T-helper 1 cell treated with Interleukin-12 subunit alpha and Interleukin-12 subunit beta and Interleukin-4 antibody, amounts not matched to agents 30 ng/mL and 1 ng/mL, for 36 hours (primary cell): ENCODE results near the gene VAMP7. TPM values are rescaled to one million over a fixed set of nuclear protein-coding genes. Genes with fewer than 3 reads are reported as not detected.

Experiments
- intact Hi-C: fragments of 100-400 bp; cut with micrococcal nuclease; formaldehyde crosslinking; loops from one replicate; pipeline ENCODE4 v1.15.1; 2024
- total RNA-seq: library from RNA; stranded (reverse); gene quantifications from 2 replicates; pipeline ENCODE4 v1.2.3, GENCODE V29; 2022

Gene VAMP7
- total RNA-seq, 1 donor from 2014 or later: 33.0 TPM

- intact Hi-C loops: no loop called here
Measured at GRCh38 chrX:155988859-155989258, 107.7 kb downstream of the VAMP7 start.

Other genes starting within 250 kb of the VAMP7 start
- gene IL9R, start 116.4 kb downstream of the VAMP7 start, total RNA-seq: 28.9 and 33.2 TPM in 2 replicates